Mammary epithelial cell (primary cell): Measurements from ENCODE around the gene AKR1A1.

Experiments
- EZH2 ChIP-seq: IDR thresholded peaks from 2 replicates; pipeline ENCODE4 v1.6.1; 2012; ENCODE audit warnings: low read length, inconsistent platforms, borderline replicate concordance
- TF ChIP-seq, protein P1 (sequence below), 2 donors: IDR thresholded peaks in 1 of 2; conservative IDR thresholded peaks in 1 of 2; 2 replicates each; pipeline ENCODE4 v1.5.1; 2011 to 2012; ENCODE audit warnings: inconsistent platforms in 2 of 2, low read length in 2 of 2, mild to moderate bottlenecking in 2 of 2, control low read depth in 1 of 2, low read depth in 1 of 2; ENCODE audit not compliant: insufficient read depth in 1 of 2; ENCODE audit errors: extremely low read depth in 1 of 2

DNA sequence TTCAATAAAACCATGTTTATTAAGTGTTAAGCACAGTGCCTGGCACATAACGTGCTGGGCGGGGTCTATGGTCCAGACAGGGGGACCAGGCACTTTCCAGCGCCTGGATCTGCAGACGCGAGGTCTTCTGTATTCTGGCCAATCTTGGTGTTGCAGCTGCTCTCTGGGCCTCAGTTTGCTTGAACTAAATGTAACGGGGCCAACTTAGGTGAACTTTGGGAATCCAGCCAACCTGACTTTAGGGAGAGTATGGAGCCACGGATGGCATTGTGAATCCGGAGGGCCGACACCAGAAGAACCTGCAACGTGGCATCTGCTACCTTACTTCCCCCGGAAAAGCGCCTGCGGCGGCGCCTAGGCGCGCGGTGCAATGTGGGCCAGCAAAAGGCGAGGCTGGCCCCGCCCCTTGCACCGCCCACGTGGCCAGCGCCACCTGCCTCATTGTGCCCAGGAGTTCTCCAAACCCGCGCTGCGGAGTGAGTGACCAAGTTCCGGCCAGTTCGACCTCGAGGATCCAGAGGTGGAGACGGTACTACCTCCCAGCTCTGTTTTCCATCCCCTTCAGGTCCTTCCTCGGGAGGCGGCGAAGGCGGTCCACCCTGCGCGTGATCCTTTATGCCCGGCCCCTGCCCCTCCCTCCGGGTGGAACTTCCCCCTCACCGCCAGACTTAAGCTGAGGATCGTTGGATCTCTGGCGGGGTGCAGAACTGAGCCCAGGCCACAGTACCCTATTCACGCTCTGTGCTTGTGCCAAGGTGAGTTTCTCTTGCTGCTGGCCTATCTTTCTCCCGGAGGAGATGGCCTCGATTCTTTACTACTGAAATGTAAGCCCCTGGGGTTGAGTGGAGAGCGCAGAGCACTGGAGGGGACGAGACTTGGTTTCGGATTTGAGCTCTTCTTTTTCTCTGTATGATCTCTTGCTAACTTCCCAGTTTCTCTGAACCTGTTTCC, at the start of gene AKR1A1:
- no peak for TF ChIP-seq EZH2
- TF ChIP-seq, protein P1, sequence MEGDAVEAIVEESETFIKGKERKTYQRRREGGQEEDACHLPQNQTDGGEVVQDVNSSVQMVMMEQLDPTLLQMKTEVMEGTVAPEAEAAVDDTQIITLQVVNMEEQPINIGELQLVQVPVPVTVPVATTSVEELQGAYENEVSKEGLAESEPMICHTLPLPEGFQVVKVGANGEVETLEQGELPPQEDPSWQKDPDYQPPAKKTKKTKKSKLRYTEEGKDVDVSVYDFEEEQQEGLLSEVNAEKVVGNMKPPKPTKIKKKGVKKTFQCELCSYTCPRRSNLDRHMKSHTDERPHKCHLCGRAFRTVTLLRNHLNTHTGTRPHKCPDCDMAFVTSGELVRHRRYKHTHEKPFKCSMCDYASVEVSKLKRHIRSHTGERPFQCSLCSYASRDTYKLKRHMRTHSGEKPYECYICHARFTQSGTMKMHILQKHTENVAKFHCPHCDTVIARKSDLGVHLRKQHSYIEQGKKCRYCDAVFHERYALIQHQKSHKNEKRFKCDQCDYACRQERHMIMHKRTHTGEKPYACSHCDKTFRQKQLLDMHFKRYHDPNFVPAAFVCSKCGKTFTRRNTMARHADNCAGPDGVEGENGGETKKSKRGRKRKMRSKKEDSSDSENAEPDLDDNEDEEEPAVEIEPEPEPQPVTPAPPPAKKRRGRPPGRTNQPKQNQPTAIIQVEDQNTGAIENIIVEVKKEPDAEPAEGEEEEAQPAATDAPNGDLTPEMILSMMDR (conservative IDR thresholded peaks at IDR 0.05 in 1 of 2, IDR thresholded peaks at IDR 0.05 in 1 of 2; ENCODE audit: extremely low read depth in 1 of 2, insufficient read depth in 1 of 2, low read depth in 1 of 2, low read length in 2 of 2) = no peak
